HUDEP-2 (cell line): ENCODE data around the gene ELF4.

Experiments
- DNase-seq, 76 experiments: peaks; one replicate each; lab custom pipeline; 2025; ENCODE audit not compliant: unreplicated experiment in 76 of 76; lab: John Stamatoyannopoulos, UW

ELF4 gene

DNA sequence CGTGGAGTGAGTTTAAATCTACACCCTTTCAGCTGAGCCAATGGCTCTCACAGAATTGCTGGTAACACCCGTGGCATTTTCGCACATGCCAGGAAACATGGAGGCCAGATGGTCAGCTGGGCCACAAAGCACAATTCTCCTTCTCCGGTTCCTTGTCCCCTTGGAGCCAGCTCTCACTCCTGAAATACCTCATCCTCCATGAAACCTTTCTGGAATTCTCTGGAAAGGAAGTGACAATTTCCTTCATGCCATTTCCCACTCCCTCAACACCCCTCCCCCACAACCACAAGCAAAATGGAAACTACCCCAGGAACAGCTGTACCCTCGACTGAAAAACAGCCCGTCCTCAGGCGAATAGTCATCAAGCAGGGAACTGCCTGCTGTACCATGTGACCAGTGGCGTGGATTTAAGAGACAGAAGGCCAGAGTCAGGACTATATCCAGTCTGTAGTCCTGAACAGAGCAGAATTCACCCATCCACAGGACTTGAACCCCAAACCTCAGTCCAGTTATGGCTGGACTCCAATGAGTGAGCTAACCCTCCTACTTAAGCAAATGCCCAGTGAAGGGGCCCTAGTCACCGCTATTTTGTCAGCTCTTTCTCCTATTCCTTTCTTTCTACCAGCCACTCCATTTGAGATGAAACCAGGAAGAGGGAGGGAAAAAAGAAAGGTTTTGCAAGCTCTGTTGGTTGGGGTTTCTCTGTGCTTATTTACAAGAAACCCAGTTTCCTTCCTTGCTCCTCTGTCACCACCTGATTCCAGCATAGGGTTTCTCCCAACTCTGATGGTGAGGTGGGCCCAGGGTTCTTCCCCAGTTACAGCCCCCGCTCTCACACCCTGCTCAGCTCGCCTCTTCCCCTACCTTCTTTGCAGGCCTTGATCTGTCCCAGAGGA lies 24.5 kb downstream of the ELF4 start:
- no peak for DNase-seq

GRCh38 chrX:130084631-130085237 lies 25.6 kb downstream of the ELF4 start:
- DNase-seq = no peak

GRCh38 chrX:130083656-130084382 lies 26.5 kb downstream of the ELF4 start:
- no peak for DNase-seq

GRCh38 chrX:130083107-130083490 lies 27.2 kb downstream of the ELF4 start:
- DNase-seq = peak in 1 of 76 experiments; percentile 0

- DNase-seq = peak in 61 of 76 experiments; percentile 2 to 80 (median 34)
Observed at GRCh38 chrX:130082244-130083106, 27.8 kb downstream of the ELF4 start.

DNA sequence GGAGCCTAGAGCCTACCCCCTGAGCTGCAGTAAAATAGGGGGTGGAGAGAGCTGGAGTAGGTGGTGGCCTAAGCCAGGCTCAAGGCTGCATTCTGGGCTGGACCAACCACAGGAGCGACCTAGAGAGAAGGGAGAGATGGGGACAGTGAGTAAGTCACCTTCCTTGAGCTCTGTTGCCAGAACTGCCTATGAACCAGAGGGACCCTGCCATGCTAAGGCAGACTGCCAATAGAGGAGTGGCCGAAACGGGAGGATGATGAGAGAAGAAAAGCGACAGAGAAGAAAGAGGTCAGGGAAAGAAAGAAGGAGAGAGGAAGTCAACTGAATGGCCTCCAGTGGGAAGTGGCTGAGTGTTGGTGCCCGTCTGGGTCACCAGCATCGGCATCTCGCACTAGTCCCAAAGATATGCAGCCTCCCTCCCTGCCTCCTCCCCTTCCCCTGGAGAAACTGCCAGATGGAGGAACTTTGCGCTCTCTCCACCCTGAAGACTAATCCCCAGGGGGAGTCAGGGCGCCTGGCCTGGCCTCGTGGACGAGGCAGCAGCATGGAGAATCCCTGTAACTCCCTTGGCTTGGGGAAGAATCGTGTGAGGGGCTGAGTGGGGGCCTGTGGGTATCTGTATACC lies 28.8 kb downstream of the ELF4 start:
- peak in 7 of 76 experiments; percentile 0 to 16 (median 4) for DNase-seq

GRCh38 chrX:130080791-130081367 lies 29.4 kb downstream of the ELF4 start:
- DNase-seq = peak in 19 of 76 experiments; percentile 0 to 25 (median 4)

- peak in 55 of 76 experiments; percentile 0 to 53 (median 13) for DNase-seq
Observed at GRCh38 chrX:130079824-130080406, 30.4 kb downstream of the ELF4 start.

DNA sequence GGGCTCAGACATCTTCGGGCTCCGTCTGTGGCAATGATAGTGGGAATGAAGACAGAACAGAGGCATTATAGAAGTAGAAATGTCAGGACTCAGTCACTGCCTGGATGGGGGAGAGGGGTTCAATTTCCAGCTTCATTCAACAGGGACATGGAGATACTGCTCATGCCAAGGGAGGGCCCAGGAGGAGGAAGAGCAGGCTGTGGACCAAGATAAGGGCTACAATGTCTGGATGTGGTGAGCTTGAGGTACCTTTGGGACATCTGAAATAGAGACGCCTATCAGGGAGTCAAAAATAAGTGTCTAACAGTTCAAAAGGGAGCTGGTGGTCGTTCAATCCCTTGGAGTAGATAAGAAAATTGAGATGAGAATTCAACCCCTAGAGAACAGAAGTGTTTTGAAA lies 34.5 kb downstream of the ELF4 start:
- peak in 20 of 76 experiments; percentile 0 to 31 (median 3) for DNase-seq

GRCh38 chrX:130072345-130072740 lies 38.0 kb downstream of the ELF4 start:
- no peak for DNase-seq

GRCh38 chrX:130071611-130072344 lies 38.5 kb downstream of the ELF4 start:
- DNase-seq = no peak

DNA sequence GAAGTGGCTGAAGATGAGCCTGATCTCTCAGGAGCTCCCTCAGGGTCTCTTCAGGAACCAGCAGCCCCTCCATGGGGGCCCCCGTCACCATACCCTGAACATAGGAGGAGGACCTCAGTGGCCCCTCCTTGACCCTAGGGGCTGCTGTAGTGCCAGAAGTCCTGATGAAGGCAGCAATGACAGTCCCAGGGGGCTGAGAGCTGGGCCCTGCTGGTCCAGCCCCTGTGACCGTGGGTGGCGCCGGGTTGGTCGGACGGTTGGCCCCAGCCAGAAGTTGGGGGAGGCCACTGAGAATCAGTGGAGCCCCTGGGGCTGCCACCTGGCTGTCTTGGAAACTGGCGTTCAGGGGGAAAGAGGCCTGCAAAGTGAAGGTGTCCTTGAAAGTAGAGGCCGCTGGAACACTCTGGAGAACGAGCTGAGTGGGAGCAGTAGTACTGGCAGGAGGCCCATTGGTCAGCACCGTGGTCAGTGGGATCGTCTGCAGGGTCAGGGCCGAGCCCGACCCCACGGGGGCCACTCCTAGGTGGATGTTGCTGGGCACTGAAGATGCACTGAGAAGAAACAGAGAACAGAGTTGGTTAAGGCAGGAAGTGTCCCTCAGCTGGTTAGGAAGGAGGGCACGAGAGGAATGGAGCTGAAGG lies 43.2 kb downstream of the ELF4 start:
- DNase-seq = no peak

GRCh38 chrX:130060122-130061069 lies 49.9 kb downstream of the ELF4 start:
- DNase-seq = peak in 74 of 76 experiments; percentile 4 to 82 (median 61)

DNA sequence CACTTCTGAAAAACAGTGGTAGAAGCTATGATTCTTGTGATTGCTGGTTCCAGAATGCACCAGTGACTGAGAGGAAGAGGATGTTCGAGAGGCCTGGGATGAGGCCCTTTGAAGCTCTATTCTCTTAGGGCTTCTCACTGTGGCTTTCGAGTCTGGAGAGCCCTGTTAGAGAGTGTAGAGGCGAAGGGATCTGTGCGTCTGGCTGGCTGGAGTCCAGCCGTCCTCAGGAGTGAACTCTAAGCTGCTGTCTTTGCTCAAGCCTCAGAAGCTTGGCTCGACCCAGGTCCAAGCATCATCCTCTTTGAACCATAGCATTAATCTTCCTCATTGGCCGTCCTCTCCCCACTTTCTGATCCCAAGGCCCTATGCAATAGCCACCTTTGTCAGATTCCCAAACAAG lies 51.6 kb downstream of the ELF4 start:
- no peak for DNase-seq

DNA sequence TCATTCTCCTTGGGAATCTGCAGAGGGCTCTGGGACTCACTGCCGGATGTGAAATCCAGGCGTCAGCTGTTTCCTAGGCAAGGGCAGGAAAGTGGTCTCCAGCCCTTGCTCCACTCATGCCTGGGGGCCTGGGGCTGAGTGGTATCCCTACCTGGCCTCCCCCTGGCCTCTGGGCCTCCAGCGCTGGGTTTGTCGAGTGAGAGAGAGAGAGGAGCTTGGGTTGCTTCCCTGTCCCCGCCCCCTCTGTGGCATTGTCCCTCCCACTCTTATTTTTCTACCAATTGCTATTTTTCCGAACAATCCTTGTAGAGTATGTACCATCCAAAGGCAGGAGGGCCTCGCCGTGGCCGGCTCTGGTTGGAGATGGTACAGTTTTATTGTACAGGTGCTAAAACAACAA lies 53.1 kb downstream of the ELF4 start:
- DNase-seq = no peak

- DNase-seq = no peak
Observed at GRCh38 chrX:130055899-130056298, 54.4 kb downstream of the ELF4 start.

- no peak for DNase-seq
Observed at GRCh38 chrX:130055103-130055502, 55.2 kb downstream of the ELF4 start.
